Glutamatergic neuron (in vitro differentiated cells): ENCODE data around the gene LRTM1. TPM values are rescaled to one million over a fixed set of nuclear protein-coding genes. Genes with fewer than 3 reads are reported as not detected.

Source experiments
- DNase-seq: peaks from one replicate; pipeline ENCODE4 v3.0.0; 2022
- H3K27ac Mint-ChIP-seq: one replicate; pipeline ENCODE4 v1.8.0; 2020; ENCODE audit warnings: mild to moderate bottlenecking, mixed read lengths, inconsistent platforms; ENCODE audit not compliant: unreplicated experiment
- H3K27me3 Mint-ChIP-seq: one replicate; pipeline ENCODE4 v1.8.0; 2020; ENCODE audit warnings: mild to moderate bottlenecking, moderate library complexity, mixed read lengths, inconsistent platforms; ENCODE audit not compliant: unreplicated experiment
- H3K36me3 Mint-ChIP-seq: one replicate; pipeline ENCODE4 v1.8.0; 2020; ENCODE audit warnings: mild to moderate bottlenecking, mixed read lengths, inconsistent platforms; ENCODE audit not compliant: unreplicated experiment
- H3K4me1 Mint-ChIP-seq: one replicate; pipeline ENCODE4 v1.8.0; 2020; ENCODE audit warnings: mild to moderate bottlenecking, low read depth, mixed read lengths, inconsistent platforms; ENCODE audit not compliant: unreplicated experiment
- H3K4me3 Mint-ChIP-seq: one replicate; pipeline ENCODE4 v1.8.0; 2020; ENCODE audit warnings: mild to moderate bottlenecking, mixed read lengths, inconsistent platforms; ENCODE audit not compliant: unreplicated experiment
- H3K9me3 Mint-ChIP-seq: one replicate; pipeline ENCODE4 v1.8.0; 2020; ENCODE audit warnings: mild to moderate bottlenecking, moderate library complexity, mixed read lengths, inconsistent platforms; ENCODE audit not compliant: unreplicated experiment
- CTCF ChIP-seq: fragments of 200-600 bp; sonication (generic); IDR thresholded peaks from one replicate; pipeline ENCODE4 v1.5.0; 2021; ENCODE audit not compliant: partially characterized antibody, unreplicated experiment
- total RNA-seq: library from RNA; stranded (reverse); fragmentation: NEBNext Ultra II Directional; extraction: Animal tissue kit (Norgen Biotek cat#: 25700); gene quantifications from one replicate; pipeline ENCODE4 v1.2.1, GENCODE V29; 2021; ENCODE audit not compliant: unreplicated experiment

LRTM1 gene
- total RNA-seq, 1 donor from 2014 or later = not detected

GRCh38 chr3:54882129-54882833 lies 45.6 kb downstream of the LRTM1 start:
- H3K9me3 Mint-ChIP-seq = no peaks in the 10 kb centered on the region

GRCh38 chr3:54878145-54878544 lies 49.7 kb downstream of the LRTM1 start:
- Mint-ChIP-seq H3K4me1 (peaks cover 5% of the 10 kb centered on the region), H3K36me3 (no peaks in the 10 kb centered on the region), H3K4me3 (no peak overlapping the region), H3K9me3 (peaks cover 2% of the 10 kb centered on the region), H3K27me3 (no peaks in the 10 kb centered on the region), H3K27ac (no peak overlapping the region)
- TF ChIP-seq CTCF = no peak
- DNase-seq = no peak

More at GRCh38 chr3:54882129-54882833, 45.6 kb downstream of the LRTM1 start:
- no peaks in the 10 kb centered on the region for H3K36me3 Mint-ChIP-seq
- DNase-seq = no peak
- TF ChIP-seq CTCF = no peak
- H3K27me3 Mint-ChIP-seq = no peaks in the 10 kb centered on the region
- H3K4me1 Mint-ChIP-seq = peaks cover 2% of the 10 kb centered on the region
- no peak overlapping the region for H3K4me3 Mint-ChIP-seq
- H3K27ac Mint-ChIP-seq = no peak overlapping the region

- Mint-ChIP-seq H3K9me3 (peaks cover 2% of the 10 kb centered on the region), H3K27me3 (no peaks in the 10 kb centered on the region), H3K36me3 (no peaks in the 10 kb centered on the region), H3K27ac (no peak overlapping the region), H3K4me3 (no peak overlapping the region), H3K4me1 (peaks cover 5% of the 10 kb centered on the region)
- no peak for TF ChIP-seq CTCF
- DNase-seq = no peak
Measured at GRCh38 chr3:54877730-54878129, 50.1 kb downstream of the LRTM1 start.

GRCh38 chr3:54876694-54877093 lies 51.2 kb downstream of the LRTM1 start:
- no peak for TF ChIP-seq CTCF
- Mint-ChIP-seq H3K4me1 (peaks cover 5% of the 10 kb centered on the region), H3K36me3 (no peaks in the 10 kb centered on the region), H3K9me3 (peaks cover 5% of the 10 kb centered on the region), H3K4me3 (no peak overlapping the region), H3K27ac (no peak overlapping the region), H3K27me3 (no peaks in the 10 kb centered on the region)
- no peak for DNase-seq

- H3K27me3 Mint-ChIP-seq = no peaks in the 10 kb centered on the region
- TF ChIP-seq CTCF = no peak
- H3K4me1 Mint-ChIP-seq = peaks cover 5% of the 10 kb centered on the region
- no peak overlapping the region for H3K4me3 Mint-ChIP-seq
- peaks cover 5% of the 10 kb centered on the region for H3K9me3 Mint-ChIP-seq
- no peak for DNase-seq
- H3K36me3 Mint-ChIP-seq = no peaks in the 10 kb centered on the region
- no peak overlapping the region for H3K27ac Mint-ChIP-seq
Measured at GRCh38 chr3:54875596-54876268, 52.1 kb downstream of the LRTM1 start.
